Measurements from ENCODE around the gene PDZD2.

The PDZD2 gene

DNA sequence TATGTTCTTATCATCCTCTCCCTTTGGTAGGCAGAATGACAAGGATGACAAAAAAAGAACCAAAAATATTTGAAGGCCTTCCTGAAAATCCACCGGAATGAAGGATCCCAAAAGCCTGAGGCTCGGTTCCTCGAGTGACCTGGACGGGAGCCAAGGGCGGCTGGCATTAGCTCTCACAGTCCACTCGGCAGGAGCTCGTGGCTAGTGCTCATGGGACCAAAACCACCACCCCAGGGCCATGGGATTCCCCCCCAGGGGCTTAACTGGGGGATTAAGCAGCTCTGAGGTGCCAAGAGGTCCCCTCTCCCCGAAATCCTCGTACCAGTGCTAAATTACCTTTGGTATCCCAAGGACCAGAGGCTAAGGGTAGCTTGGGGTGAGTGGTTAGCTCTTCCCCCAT lies 586 bp upstream of the PDZD2 start:
- no peak for DNase-seq (ENCODE audit: low read depth in 2 of 2)

DNA sequence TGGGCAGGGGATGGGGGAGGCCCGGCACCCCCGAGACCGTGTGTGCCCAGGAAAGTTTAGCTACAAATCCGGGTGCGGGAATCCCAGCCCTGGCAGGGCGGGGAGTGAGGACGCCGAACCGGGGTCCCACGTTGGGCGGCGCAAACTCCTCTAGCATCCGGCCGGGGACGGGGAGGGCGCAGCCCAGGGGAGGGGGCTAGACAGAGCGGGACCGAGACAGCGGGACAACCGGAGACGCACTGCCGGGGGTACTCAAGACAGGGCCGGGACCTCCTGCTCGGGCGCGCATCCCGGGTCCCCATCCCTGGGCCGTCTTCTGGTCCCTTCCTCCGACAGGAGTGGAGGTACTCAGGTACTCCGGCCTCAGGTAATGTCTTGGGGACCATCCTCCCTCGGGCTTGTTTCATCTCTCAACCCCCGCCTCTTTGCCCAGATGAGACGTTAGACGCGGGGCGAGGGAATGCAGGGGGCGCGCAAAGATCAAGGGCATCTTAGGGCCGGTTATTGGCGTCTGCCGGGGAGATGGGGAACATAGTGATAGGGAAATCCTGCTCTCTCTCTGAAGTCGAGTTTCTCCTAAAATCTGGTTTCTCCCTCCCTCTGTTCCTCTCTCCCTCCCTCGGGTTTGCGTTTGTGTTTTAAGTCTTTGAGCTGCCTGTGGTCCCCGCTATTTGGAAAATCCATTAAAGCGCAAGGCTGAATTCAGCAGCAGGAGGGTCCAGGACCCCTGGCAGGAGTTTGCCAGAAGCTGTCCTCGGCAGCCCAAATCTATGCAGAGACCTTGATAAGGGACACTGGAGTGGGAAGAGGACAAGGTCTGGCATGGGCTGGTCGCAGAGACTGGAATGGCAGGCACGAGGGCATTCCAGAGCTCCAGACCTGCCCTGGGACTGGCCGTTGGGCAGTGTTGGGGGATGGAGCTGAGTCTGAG lies 815 bp downstream of the PDZD2 start:
- no peak for DNase-seq (ENCODE audit: low read depth in 2 of 2)

DNA sequence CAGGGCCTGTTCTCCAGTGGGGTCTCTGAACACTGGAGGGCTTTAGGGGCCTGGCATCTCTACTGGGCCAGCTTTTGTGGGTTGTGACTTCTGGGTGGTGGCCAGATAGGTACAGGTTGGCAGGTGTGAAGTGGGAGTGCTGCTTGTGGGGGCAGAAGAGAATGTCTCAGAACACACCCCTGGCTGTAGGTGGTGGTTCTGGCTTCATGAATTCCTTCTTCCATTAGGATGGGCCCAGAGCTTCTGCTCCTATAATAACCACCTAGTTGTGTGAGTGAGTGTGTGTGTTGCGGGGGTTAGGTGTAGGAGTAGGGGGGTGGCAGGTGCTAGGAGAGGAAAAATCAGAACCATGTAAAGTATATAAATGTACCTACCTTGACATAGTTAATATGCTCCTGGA lies 1.6 kb downstream of the PDZD2 start:
- no peak for DNase-seq (ENCODE audit: low read depth in 2 of 2)

DNA sequence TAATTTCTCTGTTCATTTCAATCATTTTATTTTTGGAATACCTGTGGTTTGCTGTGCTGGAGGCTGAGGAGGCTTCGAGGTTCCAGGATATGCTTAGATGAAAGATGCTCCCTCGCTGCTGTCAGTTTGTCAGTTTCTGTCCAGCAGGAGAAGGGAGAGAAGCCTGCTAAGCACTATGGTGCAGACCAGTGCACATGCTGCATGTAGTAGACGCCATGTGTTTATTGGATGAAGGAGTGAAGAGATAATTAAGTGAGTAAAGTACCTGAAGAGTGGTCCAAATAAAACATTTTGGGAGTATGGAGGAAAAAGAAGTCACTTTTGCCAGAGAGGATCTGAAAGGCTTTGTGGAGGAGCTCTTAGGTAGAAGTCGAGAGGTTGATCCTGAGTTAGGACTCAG lies 2.1 kb downstream of the PDZD2 start:
- DNase-seq (ENCODE audit: low read depth in 2 of 2) = no peak

DNA sequence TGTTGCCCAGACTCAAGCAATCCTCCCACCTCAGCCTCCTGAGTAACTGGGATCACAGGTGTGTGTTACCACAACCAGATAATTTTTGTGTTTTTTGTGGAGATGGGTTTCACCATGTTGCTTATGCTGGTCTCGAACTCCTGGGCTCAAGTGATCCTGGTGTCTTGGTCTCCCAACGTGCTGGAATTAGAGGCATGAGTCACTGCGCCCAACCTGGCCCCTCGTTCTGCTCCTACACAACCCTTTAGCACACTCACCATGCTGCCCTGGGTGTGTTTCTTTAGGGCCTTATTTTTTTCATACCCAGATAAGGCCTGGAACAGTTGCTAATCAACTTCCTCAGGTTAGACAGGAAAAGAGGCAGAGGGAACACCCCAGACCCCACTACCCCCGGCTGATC lies 2.6 kb downstream of the PDZD2 start:
- DNase-seq (ENCODE audit: low read depth in 2 of 2) = no peak

DNA sequence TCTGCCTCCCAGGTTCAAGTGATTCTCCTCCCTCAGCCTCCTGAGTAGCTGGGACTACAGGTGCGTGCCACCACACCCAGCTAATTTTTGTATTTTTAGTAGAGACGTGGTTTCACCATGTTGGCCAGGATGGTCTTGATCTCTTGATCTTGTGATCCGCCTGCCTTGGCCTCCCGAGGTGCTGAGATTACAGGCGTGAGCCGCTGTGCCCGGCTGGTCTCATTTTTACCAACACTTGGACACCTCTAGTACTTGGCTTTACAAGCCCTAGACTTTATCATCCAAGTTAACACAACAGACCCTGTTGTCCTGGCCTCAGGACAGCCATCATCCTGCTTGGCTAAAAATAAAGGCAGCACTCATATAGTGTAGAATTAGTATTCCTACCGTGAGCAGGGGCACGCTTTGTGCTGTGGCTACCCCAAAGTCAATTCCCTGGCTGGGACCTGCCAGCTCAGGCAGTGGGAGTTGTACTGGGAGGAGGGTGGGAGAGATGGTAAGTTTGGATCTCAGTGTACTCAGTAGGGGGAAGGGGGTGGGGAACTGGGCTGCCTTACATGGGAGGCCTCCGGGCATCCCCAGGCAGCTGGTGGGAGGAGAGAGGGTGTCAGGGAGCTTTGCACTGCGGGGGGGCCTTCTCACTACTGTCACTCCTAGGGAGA lies 6.6 kb downstream of the PDZD2 start:
- DNase-seq (ENCODE audit: low read depth in 2 of 2) = no peak

DNA sequence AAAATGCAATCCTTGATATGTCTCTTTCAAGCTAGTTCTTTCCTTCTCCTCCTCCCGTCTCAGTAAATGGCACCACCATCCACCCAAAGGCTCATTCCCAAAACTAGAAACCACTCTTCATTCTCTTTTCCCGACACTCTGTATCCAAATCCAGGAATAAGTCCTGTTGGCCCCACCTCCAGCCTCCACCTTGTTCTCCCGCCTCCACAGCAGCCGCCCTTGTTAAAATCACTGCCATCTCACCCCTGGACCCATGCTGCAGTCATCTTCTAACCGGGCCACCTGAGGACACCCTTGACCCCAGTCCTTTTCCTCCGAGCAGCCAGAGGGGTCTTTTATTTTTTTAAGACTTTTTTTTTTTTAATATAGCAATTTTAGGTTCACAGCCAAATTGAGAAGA lies 9.4 kb downstream of the PDZD2 start:
- no peak for DNase-seq (ENCODE audit: low read depth in 2 of 2)

DNA sequence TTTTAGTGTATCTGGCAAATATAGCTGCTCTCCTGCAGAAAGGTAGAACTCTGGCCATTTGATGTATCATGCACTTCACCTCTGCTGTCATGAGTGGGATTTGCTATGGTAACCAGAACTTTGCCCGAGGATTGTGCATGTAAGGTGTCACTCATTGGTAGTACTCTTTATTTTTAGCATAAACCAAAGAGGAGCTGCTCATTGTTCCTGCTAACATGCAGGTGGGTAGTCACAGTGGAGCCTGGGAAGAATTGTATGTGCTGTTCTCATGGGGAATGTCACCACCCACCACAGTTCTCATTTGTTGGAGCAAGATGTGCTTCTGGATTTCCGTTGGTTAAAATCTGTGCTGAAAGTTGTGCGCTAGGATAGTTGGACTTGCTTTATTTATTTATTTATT lies 12.3 kb downstream of the PDZD2 start:
- DNase-seq (ENCODE audit: low read depth in 2 of 2) = no peak

DNA sequence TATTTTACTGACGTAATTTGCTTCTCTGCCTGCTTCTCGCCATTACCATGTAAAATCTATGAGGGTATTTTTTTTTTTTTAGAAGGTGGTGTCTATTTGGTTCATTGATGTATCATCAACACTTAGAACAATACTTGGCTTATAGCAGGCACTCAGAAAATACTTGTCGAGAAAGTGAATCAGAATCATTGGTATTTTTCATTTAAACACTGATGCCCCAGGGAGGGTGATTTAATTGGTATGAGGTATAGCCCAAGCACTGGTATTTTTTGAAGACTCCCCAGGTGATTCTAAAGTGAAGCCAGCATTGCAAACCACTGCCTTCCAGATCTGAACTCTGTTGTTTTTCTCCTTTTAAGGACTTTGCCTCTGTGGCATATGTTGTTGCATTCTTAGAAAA lies 16.6 kb downstream of the PDZD2 start:
- DNase-seq (ENCODE audit: low read depth in 2 of 2) = no peak

DNA sequence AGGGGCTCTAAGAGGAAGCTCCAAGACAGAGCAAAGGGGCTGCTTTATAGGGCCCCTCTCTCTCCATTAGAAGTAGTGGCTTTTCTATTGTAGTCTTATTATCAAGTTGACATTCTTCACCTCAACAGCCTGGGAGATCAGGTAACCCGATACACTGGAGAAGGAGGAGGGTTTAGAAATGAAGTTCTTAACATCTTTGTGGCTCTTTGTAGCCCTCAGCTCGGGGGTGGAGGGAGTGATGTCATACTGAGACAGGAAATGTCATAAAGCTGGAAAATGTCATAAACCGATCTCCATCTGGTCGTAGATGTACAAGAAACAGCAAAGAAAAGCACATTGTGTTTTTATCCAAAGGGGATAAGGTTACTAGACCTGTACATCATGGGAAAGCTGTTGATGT lies 17.9 kb downstream of the PDZD2 start:
- DNase-seq (ENCODE audit: low read depth in 2 of 2) = no peak

DNA sequence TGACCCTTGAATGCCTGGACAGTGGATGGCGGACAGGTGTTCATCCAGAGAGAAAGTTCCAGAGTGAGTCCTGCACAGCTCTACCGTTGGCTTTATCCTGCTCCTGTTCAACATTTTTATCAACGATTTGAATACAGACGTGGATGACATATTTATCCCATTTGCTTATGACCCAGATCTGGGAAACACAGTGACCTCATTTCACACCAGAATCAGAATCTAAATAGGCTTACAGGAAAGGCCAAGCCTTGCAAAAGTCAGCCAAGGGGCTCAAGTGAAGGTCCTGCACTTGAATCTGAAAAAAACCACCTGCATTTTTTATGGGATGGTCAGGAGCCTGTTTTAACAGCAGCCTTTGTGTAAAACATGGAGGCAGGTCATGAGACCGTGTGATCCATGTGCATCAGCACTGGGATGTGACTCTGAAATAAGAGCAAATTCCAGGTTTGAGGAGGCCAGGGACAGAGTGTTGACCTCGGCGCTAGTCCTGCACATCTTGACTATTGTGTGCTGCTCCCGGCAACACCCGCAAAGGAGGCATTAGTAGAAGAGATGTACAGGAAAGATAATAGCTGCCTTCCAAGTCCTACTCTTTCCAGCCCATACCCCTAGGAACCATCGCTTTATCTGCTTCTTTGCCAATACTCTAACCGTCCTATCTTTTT lies 18.5 kb downstream of the PDZD2 start:
- DNase-seq (ENCODE audit: low read depth in 2 of 2) = no peak

DNA sequence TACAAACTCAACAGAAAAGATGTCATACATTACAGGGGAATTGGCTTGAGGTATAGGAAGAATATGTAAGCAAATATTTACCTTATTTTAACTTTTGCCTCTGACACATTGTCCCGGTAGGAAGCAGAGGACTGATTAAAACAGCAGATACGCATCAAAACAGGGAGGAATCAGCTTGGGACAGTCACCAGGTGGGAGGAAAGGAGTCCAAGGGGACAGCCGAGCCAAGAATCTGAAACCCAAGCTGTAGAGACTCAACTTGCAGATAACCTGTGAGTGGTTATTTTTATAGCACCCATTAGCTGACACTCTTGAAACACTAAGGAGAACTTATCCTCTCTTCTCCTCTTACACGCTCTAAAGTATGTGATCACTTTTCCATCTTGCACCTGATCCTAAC lies 22.3 kb downstream of the PDZD2 start:
- no peak for DNase-seq (ENCODE audit: low read depth in 2 of 2)

DNA sequence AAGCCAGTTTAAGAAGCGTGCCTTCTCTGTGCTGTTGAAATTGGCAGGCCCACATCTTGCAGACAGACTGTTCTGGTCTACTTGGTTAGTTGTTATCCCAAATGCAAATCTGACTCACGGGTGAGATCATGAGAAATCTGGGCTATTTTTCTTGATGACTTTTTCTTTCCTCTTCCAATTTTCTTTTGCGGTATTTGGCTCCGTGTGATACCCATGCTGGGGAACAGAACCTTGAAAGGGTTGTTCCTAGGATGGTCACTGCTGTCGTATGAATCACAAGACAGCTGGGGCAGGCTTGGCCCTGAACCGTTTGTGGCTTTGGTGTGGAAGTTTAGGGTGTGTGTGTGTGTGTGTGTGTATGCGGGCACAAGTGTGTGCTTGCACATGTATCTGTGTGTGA lies 24.6 kb downstream of the PDZD2 start:
- DNase-seq (ENCODE audit: low read depth in 2 of 2) = no peak

DNA sequence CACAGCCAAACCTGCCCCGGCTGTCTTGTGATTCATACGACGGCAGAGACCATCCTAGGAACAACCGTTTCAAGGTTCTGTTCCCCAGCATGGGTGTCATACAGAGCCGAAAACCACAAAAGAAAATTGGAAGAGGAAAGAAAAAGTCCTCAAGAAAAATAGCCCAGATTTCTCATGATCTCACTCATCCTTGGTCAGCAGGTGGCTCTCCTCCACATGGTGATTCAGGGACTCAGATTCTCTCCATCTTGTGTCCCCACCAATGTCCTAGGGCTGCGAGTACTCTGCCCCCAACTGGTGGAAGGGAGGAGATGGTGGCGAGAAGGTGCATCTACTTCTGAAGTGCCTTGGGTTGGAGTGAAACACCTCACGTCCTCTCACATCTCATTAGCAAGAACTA lies 25.6 kb downstream of the PDZD2 start:
- DNase-seq (ENCODE audit: low read depth in 2 of 2) = no peak

DNA sequence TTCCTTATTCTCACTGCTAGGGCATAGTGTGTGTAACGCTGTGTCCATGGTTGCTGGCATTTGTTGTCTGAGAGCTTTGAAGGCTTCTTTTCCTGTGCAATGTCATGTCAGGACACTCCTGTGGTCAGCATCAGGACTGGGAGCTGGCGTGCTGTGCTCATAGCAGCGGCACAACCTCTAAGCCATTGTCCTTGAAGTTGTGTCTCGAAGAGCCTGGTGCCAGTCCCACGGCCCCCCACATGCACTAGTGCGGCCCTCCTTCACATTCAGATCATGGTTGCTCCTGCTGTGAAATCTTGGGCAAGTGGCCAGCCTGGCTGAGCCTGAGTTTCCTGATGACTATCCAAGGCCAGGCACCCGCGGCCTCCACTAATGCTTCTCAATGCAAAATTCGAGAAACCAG lies 32.4 kb downstream of the PDZD2 start:
- DNase-seq (ENCODE audit: low read depth in 2 of 2) = no peak

DNA sequence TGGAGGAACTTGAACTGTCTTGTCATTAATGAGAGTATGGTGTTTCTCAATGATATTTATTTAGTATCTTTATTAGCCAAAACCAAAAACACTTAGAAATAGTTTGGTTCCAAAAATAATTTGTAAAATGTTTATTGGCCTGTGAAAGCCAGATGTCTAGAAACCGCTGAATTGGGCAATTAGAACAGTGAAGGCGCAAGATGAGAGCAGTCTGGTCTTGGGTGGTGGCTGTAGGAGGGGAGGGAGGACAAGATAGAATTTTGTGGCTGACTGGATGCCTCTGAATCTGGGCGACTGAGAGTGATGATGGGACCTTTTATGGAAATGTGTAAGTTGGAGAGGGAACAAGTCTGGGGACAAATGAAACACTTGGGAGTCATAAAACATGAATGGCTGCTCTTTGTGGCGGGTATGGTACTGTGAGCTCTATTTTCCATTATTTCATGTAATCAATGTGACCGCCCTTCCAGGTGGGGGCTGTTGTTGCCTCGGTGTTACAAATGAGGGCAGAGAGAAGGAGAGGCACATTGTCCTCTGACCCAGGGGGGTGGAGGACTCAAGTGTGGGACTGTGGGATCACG lies 35.5 kb downstream of the PDZD2 start:
- DNase-seq (ENCODE audit: low read depth in 2 of 2) = no peak

DNA sequence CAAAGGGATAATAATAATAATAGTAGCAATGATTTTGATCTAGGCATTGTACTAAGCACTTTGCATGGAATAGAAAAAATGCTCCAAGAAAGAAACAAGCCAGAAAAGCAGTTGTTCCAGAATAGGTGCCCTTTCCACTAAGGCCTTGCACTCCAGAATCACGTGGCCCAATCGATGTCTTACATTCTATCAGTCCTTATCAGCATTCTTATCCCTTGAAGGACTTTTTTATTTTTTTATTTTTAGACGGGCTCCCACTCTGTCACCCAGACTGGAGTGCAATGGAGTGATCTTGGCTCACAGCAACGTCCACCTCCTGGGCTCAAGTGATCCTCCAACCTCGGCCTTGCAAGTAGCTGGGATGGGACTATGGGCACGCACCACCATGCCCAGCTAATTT lies 36.5 kb downstream of the PDZD2 start:
- DNase-seq (ENCODE audit: low read depth in 2 of 2) = no peak

DNA sequence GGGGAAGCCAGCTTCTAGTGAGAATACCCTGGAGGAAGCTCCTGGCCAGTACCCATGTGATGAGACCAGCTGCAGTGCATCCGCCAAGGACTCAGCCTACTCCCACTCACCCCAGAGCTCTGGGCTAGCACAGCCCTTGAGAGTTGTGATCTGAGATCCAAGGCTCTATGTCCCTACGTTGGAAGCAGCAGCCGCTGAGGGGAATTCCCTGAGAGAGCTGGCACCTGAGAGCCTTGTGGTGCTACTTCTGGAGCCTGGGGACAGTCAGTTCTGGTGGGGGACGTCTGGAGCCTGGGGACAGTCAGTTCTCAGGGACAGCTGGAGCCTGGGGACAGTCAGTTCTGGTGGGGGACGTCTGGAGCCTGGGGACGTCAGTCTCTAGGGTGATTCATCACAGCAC lies 39.2 kb downstream of the PDZD2 start:
- no peak for DNase-seq (ENCODE audit: low read depth in 2 of 2)

DNA sequence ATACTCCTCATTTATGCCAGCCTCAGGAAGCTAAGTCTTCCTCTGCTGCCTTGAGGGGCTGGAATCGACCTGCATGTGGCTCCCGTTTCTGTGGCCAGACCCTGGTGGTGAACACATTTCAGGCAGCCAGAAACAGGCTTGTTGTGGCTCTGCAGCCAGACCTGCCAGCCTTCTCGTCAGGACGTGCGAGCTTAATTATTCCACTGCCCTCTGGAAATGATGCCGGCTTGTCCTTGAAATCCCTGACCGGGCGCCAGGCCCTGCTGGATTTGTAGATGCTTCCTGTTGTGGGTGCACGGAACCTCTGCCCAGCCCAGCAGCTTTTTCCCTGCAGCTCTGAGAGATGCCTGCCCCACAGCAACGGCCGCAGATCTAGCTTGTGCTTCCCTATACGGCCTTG lies 41.6 kb downstream of the PDZD2 start:
- no peak for DNase-seq (ENCODE audit: low read depth in 2 of 2)

DNA sequence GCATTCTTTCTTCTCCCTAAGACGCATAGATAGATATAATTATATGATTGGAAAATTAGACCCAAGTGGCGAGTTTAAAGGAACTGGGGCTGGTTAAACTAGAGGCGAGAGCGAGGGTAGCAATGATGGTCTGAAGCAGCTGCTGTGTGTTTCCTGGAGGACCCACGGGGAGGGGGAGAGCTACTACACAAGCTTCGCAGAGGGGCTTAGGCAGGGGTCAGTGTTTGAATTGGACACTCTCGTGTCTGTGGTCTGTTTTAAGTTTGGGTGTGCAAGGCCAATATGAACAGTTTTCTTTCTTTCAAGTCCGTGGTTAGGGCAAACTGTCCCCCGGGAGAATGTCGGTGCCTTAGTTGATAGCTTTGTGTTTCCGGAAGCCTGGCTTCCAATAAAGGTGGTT lies 43.1 kb downstream of the PDZD2 start:
- no peak for DNase-seq (ENCODE audit: low read depth in 2 of 2)

DNA sequence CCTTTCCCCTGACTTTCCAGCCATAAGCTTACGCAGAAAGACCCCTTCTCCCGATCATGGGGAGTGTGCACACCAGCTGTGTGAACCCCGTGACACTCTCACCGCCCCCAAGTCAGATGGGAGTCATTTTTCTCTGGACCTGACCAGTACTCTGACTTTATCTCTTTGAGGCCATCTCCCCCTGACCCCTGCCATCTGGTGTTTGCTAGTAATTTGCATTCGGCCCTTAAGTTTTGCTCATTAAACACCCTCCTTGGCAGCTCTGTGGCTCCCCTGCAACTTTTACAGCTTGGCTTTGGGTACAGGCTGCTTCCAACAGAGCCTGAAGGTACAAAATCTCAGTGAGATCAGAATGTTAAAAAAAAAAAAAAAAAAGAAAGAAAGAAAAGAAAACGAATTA lies 43.9 kb downstream of the PDZD2 start:
- DNase-seq (ENCODE audit: low read depth in 2 of 2) = no peak

DNA sequence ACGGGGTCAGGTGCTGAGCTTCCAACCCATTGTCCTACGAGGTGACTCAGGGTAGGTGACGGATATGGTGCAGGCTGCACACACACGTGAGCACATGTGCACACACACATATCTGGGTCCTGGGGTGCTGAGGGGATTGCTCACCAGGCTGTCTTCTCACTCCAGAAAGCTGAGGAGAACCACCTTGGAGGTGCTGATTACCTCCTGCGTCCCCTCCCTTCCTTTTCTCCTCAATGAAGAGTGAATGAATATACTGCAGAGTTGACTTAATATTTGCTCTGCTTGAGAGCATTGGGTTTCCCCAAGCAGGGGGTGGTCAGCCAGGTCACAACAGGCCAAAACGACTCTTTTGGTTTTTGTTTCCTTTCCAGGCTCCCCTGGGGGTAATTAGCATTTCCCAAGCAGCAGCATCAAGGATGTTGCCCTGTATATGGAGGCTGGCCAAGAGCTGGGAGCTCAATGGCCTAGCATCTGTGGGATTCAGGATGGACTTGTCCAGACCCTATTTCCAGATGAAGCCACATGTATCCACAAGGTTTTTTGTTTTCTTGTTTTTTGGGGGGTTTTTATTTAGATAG lies 49.7 kb downstream of the PDZD2 start:
- DNase-seq (ENCODE audit: low read depth in 2 of 2) = no peak
